CD4-positive, alpha-beta T cell treated with Interleukin-2 at 100 ng/mL for 4 hours (primary cell): Measurements from ENCODE around the gene KCNS1.

ENCODE experiments used
- DNase-seq: peaks from one replicate; pipeline ENCODE4 v3.0.0-alpha.2; 2020; ENCODE audit warnings: low spot score

The KCNS1 gene

DNA sequence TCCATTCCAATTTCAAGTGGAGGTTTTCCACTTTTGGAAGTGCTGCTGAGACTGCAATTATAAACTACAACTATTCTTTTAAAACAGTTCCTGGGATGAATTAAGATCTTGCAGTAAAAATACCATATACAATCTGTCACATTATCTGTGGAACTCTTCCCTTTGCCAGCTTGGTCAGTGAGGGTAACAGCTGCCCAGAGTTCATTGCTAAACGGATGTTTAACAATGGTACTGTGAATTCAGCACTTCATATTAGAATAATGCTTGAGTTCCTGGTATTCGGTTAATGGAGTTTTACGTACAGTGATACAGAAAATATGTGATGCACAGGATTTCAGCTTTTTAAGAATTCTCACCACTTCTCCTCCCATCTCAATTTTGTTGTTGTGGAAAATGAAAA is 51.5 kb downstream of the KCNS1 start:
- DNase-seq: no peak

DNA sequence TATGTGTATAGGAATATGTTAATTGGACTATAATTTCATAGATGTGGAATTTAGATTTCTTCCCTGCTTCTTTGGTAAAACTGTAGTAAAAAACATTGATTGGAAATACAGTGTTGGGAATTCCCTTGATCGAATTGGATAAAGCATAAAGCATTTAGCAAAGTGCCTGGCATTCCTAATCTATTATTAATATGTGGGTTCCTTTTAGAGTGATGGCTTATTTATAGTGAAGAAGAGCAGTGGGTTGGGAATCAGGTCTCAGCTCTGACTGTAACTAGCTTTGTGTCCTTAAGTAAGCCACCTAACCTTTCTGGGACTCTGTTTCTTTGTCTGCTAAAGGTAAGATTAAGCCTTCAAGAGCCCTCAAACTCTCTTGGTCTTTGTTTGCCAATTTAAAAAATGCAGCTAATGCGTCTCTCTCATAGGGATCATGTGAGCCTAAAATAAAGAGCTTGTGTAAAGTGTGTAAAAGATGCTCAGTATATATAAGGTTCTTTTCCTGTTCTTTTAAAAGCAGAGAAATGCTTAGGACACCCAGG is 53.3 kb downstream of the KCNS1 start:
- no peak for DNase-seq

DNA sequence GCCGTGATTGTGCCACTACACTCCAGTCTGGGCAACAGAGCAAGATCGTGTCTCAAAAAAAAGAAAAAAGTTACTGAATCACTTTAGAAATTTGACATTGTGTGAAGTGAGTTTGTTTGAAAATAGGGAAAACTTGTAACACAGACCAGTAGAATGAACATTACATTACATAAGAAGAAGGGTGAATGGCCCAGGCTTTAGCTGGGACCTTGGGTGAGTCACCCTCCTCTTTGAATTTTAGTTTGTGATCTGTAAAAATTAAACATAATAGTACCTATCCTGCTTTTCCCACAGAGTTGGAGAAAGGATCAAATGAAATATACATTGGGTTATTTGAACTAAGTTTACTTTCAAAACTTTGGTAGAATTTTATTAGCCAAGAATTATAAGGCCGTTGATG is 56.3 kb downstream of the KCNS1 start:
- no peak for DNase-seq

DNA sequence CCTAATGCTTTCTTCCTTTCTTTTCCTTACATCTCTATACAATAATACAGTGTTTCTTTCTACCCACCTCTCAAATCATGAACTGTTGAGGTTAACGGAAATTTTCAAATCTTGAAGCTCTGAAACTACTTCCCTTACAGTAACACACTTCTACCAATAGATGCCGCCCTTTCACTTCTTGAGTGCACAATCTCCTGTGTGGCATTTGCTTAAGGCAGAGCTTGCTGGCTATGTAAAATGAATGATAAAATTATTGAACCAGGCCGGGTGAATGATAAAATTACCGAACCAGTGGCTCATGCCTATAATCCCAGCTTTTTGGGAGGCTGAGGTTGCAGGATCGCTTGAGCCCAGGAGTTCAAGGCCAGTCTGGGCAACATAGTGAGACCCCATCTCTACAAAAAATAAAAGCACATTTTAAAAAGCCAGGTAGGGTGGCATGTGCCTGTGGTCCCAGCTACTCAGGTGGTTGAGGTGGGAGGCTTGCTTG is 56.8 kb downstream of the KCNS1 start:
- DNase-seq: peak; percentile 76

DNA sequence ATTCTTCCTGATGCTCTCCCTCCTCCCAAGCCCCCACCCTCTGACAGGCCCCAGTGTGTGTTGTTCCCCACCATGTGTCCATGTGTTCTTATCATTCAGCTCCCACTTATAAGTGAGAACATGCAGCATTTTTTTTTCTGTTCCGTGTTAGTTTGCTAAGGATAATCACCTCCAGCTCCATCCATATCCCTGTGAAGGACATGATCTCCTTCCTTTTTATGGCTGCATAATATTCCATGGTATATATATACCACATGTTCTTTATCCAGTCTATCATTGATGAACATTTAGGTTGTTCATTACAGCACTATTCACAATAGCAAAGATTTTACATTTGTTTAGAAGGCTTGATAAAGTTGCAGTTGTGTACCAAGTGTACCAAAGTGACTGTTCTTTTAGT is 57.9 kb downstream of the KCNS1 start:
- no peak for DNase-seq
